ENCODE measurements around the gene HOXB6. TPM values are rescaled to one million over a fixed set of nuclear protein-coding genes. Genes with fewer than 3 reads are reported as not detected.
A peak's percentile ranks its signal among the peaks of the same experiment; 100 is the strongest.

The HOXB6 gene
- total RNA-seq, 1 experiment from 2014 or later = 196 TPM

GRCh38 chr17:48600244-48601098 lies 4.3 kb downstream of the HOXB6 start:
- ATAC-seq = no peak
- Histone ChIP-seq H3K4me1 (ENCODE audit: control insufficient read depth, insufficient read depth, low read length) (peaks cover 32% of the 10 kb centered on the region), H3K9me3 (ENCODE audit: control insufficient read depth, insufficient read depth, low read depth, low read length) (no peaks in the 10 kb centered on the region), H3K36me3 (ENCODE audit: control insufficient read depth, insufficient read depth, low read length) (no peaks in the 10 kb centered on the region; the same call in none of the 2 replicates), H3K4me3 (ENCODE audit: low read depth in 2 of 2, low read length in 2 of 2) (peak overlapping the region; percentile 70 to 99), H3K27me3 (ENCODE audit: control insufficient read depth, insufficient read depth, low read length) (no peaks in the 10 kb centered on the region), H3K27ac (ENCODE audit: low read length) (peak overlapping the region; percentile 99)
- ChIA-PET CTCF (interaction anchor here (0.6 kb wide), 3 partner anchors 49 to 336 kb away, joined by 3 to 6 read pairs (median 3); no protein-coding TSS in a partner anchor), POLR2A (interaction anchor here (0.7 to 1.6 kb wide), 4 partner anchors 8 to 1282 kb away, joined by 4 to 8 read pairs (median 5); no protein-coding TSS in a partner anchor)
- DNase-seq (ENCODE audit: low read depth, low spot score) = no peak
- TSS peak; percentile 2 for BruUV-seq (replicated peaks)
- intact Hi-C loops (cut with micrococcal nuclease; ENCODE audit: unreplicated experiment) = no loop called here
- TF ChIP-seq POLR2AphosphoS5 (IDR thresholded peaks at IDR 0.05; ENCODE audit: low read depth, low read length) = peak; percentile 8; the same call in 1 of the 2 replicates
- peak; percentile 63; the same call in 1 of the 2 replicates for TF ChIP-seq SIN3A (IDR thresholded peaks at IDR 0.05; ENCODE audit: borderline replicate concordance, insufficient read depth, low read depth, low read length)
- no peak for TF ChIP-seq CTCF (IDR thresholded peaks at IDR 0.05)
- TF ChIP-seq REST (IDR thresholded peaks at IDR 0.05; ENCODE audit: insufficient read depth in 1 of 2, low read depth in 2 of 2, low read length in 1 of 2) = no peak
- in situ Hi-C loops (cut with HindIII; ENCODE audit: low pct_unique_long_range_greater_than_20kb, low sequenced_read_pairs) = no loop called here

- in situ Hi-C loops (cut with HindIII; ENCODE audit: low pct_unique_long_range_greater_than_20kb, low sequenced_read_pairs) (no loop called here), intact Hi-C loops (cut with micrococcal nuclease; ENCODE audit: unreplicated experiment) (no loop called here)
- H3K36me3 ChIP-seq (ENCODE audit: control insufficient read depth, insufficient read depth, low read length) = no peaks in the 10 kb centered on the region; the same call in none of the 2 replicates
- ChIA-PET POLR2A (interaction anchor here (0.6 to 2.1 kb wide), 4 partner anchors 10 to 342 kb away, joined by 7 to 13 read pairs (median 10); partner anchors contain the start of gene HOXB8), CTCF (interaction anchor here (0.6 to 1.3 kb wide), 2 partner anchors 17 to 145 kb away, joined by 3 read pairs; no protein-coding TSS in a partner anchor)
- peak overlapping the region; percentile 70 to 99 for H3K4me3 ChIP-seq (ENCODE audit: low read depth in 2 of 2, low read length in 2 of 2)
- no peak for DNase-seq (ENCODE audit: low read depth, low spot score)
- H3K27me3 ChIP-seq (ENCODE audit: control insufficient read depth, insufficient read depth, low read length) = no peaks in the 10 kb centered on the region
- peaks cover 38% of the 10 kb centered on the region for H3K4me1 ChIP-seq (ENCODE audit: control insufficient read depth, insufficient read depth, low read length)
- no TSS peak for BruUV-seq (replicated peaks)
- peak overlapping the region; percentile 99 for H3K27ac ChIP-seq (ENCODE audit: low read length)
- TF ChIP-seq POLR2AphosphoS5 (IDR thresholded peaks at IDR 0.05; ENCODE audit: low read depth, low read length) (no peak), CTCF (IDR thresholded peaks at IDR 0.05) (no peak), TCF7L2 (IDR thresholded peaks at IDR 0.05; ENCODE audit: low read depth, low read length) (no peak), SIN3A (IDR thresholded peaks at IDR 0.05; ENCODE audit: borderline replicate concordance, insufficient read depth, low read depth, low read length) (no peak), REST (IDR thresholded peaks at IDR 0.05; ENCODE audit: insufficient read depth in 1 of 2, low read depth in 2 of 2, low read length in 1 of 2) (no peak)
- no peak for ATAC-seq
- no peaks in the 10 kb centered on the region for H3K9me3 ChIP-seq (ENCODE audit: control insufficient read depth, insufficient read depth, low read depth, low read length)
Observed at GRCh38 chr17:48599354-48599753, 5.4 kb downstream of the HOXB6 start.
